Measurements from ENCODE around the gene FIBCD1.
A peak's percentile ranks its signal among the peaks of the same experiment; 100 is the strongest.

The FIBCD1 gene

GRCh38 chr9:130905125-130905901 is 33.7 kb downstream of the FIBCD1 start:
- DNase-seq = no peak

GRCh38 chr9:130904070-130905044 is 34.7 kb downstream of the FIBCD1 start:
- no peak for DNase-seq

DNA sequence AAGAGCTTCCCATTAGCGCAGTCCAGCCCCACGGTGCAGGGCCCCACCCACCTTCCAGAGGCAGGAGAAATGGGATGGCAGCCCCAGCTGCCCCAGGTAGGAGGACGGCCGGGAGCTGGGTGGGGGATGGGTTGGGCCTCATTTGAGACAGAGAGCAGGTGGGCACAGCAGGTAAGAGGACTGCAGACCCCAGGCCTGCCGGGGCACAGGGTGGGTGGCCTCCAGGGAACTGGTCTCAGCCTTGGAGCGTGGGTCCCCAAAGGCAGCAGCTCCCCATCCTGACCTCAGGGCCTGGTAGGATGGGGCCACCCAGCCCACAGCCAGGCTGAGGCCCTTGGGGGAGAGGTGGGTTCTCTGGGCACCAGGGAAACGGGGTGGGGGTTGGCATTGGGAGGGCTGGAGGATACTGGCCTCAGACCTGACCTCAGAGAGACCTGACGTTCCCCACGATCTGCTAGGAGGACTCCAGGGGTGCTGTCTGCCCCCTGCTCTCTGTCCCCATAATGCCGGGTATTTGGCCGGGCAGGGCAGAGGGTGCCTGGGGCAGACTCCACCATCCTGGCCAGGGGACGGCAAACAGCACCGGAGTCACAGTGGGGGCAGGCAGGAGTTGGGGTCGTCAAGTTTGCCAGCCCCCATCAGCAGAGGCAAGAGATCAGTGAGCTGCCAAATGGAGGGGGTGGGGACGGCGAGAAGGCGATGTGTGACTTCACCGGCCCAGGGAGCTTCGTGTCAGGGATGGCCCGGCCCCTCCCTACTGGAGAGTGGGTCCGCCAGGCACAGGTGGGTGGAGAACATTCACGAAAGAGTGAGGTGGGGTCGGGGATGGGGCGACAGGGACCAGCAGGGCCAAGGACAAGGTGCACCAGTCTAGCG is 35.6 kb downstream of the FIBCD1 start:
- no peak for DNase-seq

- DNase-seq = no peak
Measured at GRCh38 chr9:130902204-130903185, 36.6 kb downstream of the FIBCD1 start.

GRCh38 chr9:130901498-130902203 is 37.4 kb downstream of the FIBCD1 start:
- DNase-seq = no peak

GRCh38 chr9:130900701-130901497 is 38.1 kb downstream of the FIBCD1 start:
- DNase-seq = no peak

DNA sequence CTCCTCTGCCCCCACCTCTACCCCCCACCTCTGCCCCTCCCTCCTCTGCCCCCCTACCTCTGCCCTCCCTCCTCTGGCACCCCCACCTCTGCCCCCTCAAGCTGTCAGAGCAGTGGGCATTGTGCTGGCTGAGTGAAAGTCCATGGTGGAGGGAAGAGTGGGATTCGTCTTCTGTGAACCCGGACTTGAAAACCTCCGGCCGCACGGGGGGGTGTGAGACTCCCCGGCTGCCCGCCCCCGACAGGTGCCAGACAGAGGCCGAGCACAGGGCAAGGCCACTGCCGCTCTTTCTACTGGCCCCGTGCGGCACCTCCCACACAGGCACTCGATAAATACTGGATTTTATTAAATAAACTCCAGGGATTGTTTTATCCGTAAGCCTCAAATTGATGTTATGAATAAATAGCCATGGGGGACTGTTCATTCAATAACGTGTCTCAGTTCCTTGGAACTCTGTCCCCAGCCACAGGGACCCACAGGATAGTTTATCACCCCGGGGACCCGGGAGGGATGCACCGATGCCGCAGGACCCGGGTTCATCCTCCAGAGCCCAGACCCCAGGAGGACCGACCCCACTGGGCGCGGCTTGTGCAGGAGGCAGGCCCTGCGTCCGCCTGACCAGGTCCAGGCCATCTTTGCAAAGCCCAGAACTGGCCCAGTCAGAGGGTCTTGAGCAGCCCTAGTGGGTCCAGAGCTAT is 39.8 kb downstream of the FIBCD1 start:
- no peak for DNase-seq

GRCh38 chr9:130898552-130898852 is 40.5 kb downstream of the FIBCD1 start:
- DNase-seq = no peak

GRCh38 chr9:130897848-130898551 is 41.0 kb downstream of the FIBCD1 start:
- no peak for DNase-seq

- no peak for DNase-seq
Measured at GRCh38 chr9:130897105-130897751, 41.8 kb downstream of the FIBCD1 start.

- no peak for DNase-seq
Measured at GRCh38 chr9:130896233-130897014, 42.6 kb downstream of the FIBCD1 start, which contains the start of gene QRFP. Gene QRFP, minus strand, starts transcription at chr9:130896812. Its CDS starts 2,974 bp downstream, at chr9:130893838.

GRCh38 chr9:130895481-130896232 is 43.4 kb downstream of the FIBCD1 start:
- no peak for DNase-seq

- DNase-seq = no peak
Measured at GRCh38 chr9:130895038-130895437, 44.0 kb downstream of the FIBCD1 start.

- no peak for DNase-seq
Measured at GRCh38 chr9:130894546-130894945, 44.5 kb downstream of the FIBCD1 start.

GRCh38 chr9:130893341-130894101 is 45.5 kb downstream of the FIBCD1 start:
- DNase-seq = peak; percentile 63

All from femur (tissue), 1 donor.